GM12872 (cell line): ENCODE data around the gene SLC25A40.

Experiments
- CTCF ChIP-seq: IDR thresholded peaks from 3 replicates; pipeline ENCODE4 v1.5.1; 2011; ENCODE audit warnings: low read depth, mild to moderate bottlenecking, low read length, moderate library complexity; ENCODE audit not compliant: insufficient read depth

Gene SLC25A40

GRCh38 chr7:87810130-87810529 is 66.0 kb downstream of the SLC25A40 start:
- TF ChIP-seq CTCF, result no peak

GRCh38 chr7:87806150-87806549 is 70.0 kb downstream of the SLC25A40 start:
- no peak for TF ChIP-seq CTCF

GRCh38 chr7:87797798-87798403 is 78.3 kb downstream of the SLC25A40 start:
- peak; percentile 66 for TF ChIP-seq CTCF

- no peak for TF ChIP-seq CTCF
Observed at GRCh38 chr7:87797395-87797794, 78.8 kb downstream of the SLC25A40 start.

- TF ChIP-seq CTCF, result no peak
Observed at GRCh38 chr7:87785368-87785995, 90.7 kb downstream of the SLC25A40 start.

- peak; percentile 15; the same call in 1 of the 3 replicates for TF ChIP-seq CTCF
Observed at GRCh38 chr7:87784424-87784823, 91.7 kb downstream of the SLC25A40 start.
